ENCODE data around the gene RBM20. TPM values are rescaled to one million over a fixed set of nuclear protein-coding genes. Genes with fewer than 3 reads are reported as not detected.
"Not testable (repeated sequence)": the region's sequence is repeated elsewhere in the genome, so short reads cannot be mapped to it uniquely, and the experiment has no call there.

RBM20 gene
- total RNA-seq, 1 experiment from 2014 or later, result 0.11 TPM

DNA sequence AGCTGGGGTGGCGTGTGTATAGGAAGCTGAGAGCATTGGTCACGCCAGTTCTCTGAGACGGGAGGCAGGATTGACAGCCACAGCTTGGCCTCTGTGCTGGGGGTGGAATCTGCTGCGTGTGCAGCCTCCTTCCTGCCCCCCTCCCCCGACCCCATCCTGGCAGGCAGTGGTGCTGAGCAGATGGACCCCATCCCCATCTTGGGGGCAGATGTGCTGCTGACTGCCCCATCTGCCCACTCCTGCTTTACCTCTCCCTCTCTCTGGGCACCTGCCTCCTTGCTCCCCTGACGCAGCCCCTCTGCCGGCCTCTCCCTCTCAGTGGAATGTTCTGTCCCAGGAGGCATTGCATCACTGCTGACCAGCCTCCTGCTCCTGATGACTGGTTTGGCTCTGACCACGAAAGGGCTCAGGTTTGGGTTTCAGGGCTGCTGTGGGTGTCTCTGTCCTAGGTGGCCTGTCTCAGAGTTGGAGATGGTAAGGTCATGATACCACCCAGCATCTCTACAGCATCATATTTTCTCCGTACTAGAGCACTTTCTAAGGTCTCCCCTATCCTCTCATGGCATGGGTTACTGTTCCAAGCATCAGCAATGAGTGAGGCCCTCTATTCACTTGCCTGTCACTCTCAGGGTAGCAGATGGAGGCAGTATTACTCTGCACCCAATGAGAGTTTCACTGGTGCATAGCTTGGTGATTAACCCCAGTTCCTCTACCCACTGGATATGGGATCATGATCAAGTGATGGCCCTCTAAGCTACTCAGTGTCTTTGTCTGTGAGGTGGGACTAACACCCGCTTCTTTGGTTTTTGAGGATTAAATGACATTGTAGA is 81.9 kb downstream of the RBM20 start:
- no peaks in the 10 kb centered on the region for H4K20me1 ChIP-seq (ENCODE audit: insufficient read depth)
- H3K4me1 ChIP-seq (replicated peaks; ENCODE audit: insufficient read depth), result peaks cover 8% of the 10 kb centered on the region; the same call in 1 of the 2 replicates
- H3K79me2 ChIP-seq (ENCODE audit: low read depth), result no peaks in the 10 kb centered on the region
- no peaks in the 10 kb centered on the region for H3F3A ChIP-seq (ENCODE audit: insufficient read depth, low read depth)
- BruUV-seq (replicated peaks), result no TSS peak
- TF ChIP-seq CTCF (conservative IDR thresholded peaks at IDR 0.05) (no peak), EZH2 (IDR thresholded peaks at IDR 0.05; ENCODE audit: low read depth) (no peak)
- no peak for DNase-seq
- H2AFZ ChIP-seq, result no peak overlapping the region
- no peak overlapping the region for H3K27ac ChIP-seq
- no peaks in the 10 kb centered on the region for H3K9me2 ChIP-seq (ENCODE audit: insufficient read depth)
- H3K4me2 ChIP-seq, result no peak overlapping the region
- ChIA-PET POLR2A (ENCODE audit: unreplicated experiment) (no interaction called here), CTCF (no interaction called here)
- intact Hi-C loops (cut with micrococcal nuclease; ENCODE audit: unreplicated experiment), result no loop called here
- H3K9me3 ChIP-seq (ENCODE audit: insufficient read depth, low read depth), result no peaks in the 10 kb centered on the region
- H3K4me3 ChIP-seq, result no peak overlapping the region
- no peaks in the 10 kb centered on the region for H3K36me3 ChIP-seq (ENCODE audit: low read depth)
- no peaks in the 10 kb centered on the region for H3K27me3 ChIP-seq (ENCODE audit: insufficient read depth, low read depth)

DNA sequence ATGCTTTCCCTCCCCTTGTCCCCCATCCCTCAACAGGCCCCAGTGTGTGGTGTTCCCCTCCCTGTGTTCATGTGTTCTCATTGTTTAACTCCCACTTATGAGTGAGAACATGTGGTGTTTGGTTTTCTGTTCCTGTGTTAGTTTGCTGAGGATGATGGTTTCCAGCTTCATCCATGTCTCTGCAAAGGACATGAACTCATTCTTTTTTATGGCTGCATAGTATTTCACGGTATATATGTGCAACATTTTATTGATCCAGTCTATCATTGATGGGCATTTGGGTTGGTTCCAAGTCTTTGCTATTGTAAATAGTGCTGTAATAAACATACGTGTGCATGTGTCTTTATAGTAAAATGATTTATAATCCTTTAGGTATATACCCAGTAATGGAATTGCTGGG is 83.6 kb downstream of the RBM20 start:
- CTCF ChIA-PET; H3K36me3 ChIP-seq (ENCODE audit: low read depth); BruUV-seq (replicated peaks): not testable (repeated sequence)

DNA sequence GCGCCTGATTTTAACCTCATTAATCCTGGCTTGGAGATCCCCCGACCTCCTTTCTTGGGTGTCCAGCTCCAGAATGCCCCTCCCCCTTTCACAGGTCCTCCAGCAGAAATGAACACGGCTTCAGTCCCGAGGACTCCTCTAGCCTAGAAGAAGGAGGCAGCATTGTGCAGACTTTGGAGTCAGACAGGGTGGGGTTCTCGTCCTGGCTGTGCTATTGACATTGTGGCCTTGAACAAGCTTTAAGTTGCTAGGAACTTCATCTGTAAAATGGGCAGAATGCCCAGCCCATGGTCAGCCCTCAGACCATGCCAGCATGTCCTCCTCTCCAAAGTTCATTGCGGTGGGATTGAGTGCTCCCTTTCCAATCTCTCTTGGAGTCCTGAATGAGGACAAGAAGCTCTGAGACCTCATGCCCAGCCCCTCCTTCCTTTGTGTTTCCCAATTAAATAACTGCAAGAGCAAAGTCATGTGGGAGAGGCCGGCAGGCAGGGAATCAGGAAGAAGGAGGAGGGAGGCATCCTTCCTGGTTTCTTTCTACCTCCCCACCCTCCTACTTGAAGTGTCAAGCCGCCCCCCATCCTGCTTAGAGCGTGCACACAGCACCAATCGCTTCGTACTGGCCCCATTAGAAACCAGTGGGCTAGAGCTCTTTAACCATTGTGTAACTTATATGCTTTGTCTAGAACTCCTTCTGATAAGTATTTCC is 86.4 kb downstream of the RBM20 start:
- Histone ChIP-seq H3F3A (ENCODE audit: insufficient read depth, low read depth) (no peaks in the 10 kb centered on the region), H2AFZ (no peak overlapping the region), H3K4me3 (no peak overlapping the region), H4K20me1 (ENCODE audit: insufficient read depth) (no peaks in the 10 kb centered on the region), H3K9me2 (ENCODE audit: insufficient read depth) (no peaks in the 10 kb centered on the region), H3K36me3 (ENCODE audit: low read depth) (no peaks in the 10 kb centered on the region), H3K4me2 (no peak overlapping the region), H3K9me3 (ENCODE audit: insufficient read depth, low read depth) (no peaks in the 10 kb centered on the region), H3K4me1 (replicated peaks; ENCODE audit: insufficient read depth) (peaks cover 8% of the 10 kb centered on the region; the same call in 1 of the 2 replicates), H3K27ac (no peak overlapping the region), H3K27me3 (ENCODE audit: insufficient read depth, low read depth) (peaks cover 6% of the 10 kb centered on the region; the same call in 1 of the 2 replicates), H3K79me2 (ENCODE audit: low read depth) (no peaks in the 10 kb centered on the region)
- DNase-seq, result no peak
- TF ChIP-seq CTCF (conservative IDR thresholded peaks at IDR 0.05), result no peak
- no peak for TF ChIP-seq EZH2 (IDR thresholded peaks at IDR 0.05; ENCODE audit: low read depth)
- ChIA-PET POLR2A (ENCODE audit: unreplicated experiment) (no interaction called here), CTCF (no interaction called here)
- intact Hi-C loops (cut with micrococcal nuclease; ENCODE audit: unreplicated experiment), result no loop called here
- BruUV-seq (replicated peaks), result no TSS peak

More for the DNA sequence above, 83.6 kb downstream of the RBM20 start:
- H2AFZ ChIP-seq; intact Hi-C loops (cut with micrococcal nuclease; ENCODE audit: unreplicated experiment); H3K27me3 ChIP-seq (ENCODE audit: insufficient read depth, low read depth); H3K27ac ChIP-seq; H3K9me2 ChIP-seq (ENCODE audit: insufficient read depth); H3F3A ChIP-seq (ENCODE audit: insufficient read depth, low read depth); H3K4me1 ChIP-seq (replicated peaks; ENCODE audit: insufficient read depth); H3K4me2 ChIP-seq; H3K79me2 ChIP-seq (ENCODE audit: low read depth); DNase-seq; POLR2A ChIA-PET (ENCODE audit: unreplicated experiment); H3K4me3 ChIP-seq; H4K20me1 ChIP-seq (ENCODE audit: insufficient read depth); H3K9me3 ChIP-seq (ENCODE audit: insufficient read depth, low read depth): not testable (repeated sequence)

Measured in PC-9 (cell line).